Spleen (tissue), 11 donors: ENCODE results near the gene P2RY14. TPM values are rescaled to one million over a fixed set of nuclear protein-coding genes. Genes with fewer than 3 reads are reported as not detected.

Experiments used
- DNase-seq: peaks from one replicate; pipeline ENCODE4 v3.0.0-alpha.2; 2020
- H3K27ac ChIP-seq, 8 donors: fragments of 200-600 bp; sonication (generic) in 7 of 8; 1 replicate in 4 of 8; 2 replicates in 4 of 8; pipeline versions ENCODE4 v1.5.0 to v1.8.0; 2016 to 2021; ENCODE audit warnings: inconsistent platforms in 4 of 8, mild to moderate bottlenecking in 4 of 8, moderate library complexity in 1 of 8
- H3K27me3 ChIP-seq, 7 donors: fragments of 200-600 bp; sonication (generic) in 6 of 7; replicated peaks in 1 of 7; 1 replicate in 4 of 7; 2 replicates in 3 of 7; pipeline versions ENCODE4 v1.5.0 to v1.8.0; 2016 to 2021; ENCODE audit warnings: inconsistent platforms in 3 of 7, mild to moderate bottlenecking in 1 of 7
- H3K36me3 ChIP-seq, 6 donors: fragments of 200-600 bp; sonication (generic) in 5 of 6; 1 replicate in 4 of 6; 2 replicates in 2 of 6; pipeline versions ENCODE4 v1.5.0 to v1.8.0; 2016 to 2021; ENCODE audit warnings: inconsistent platforms in 2 of 6
- H3K4me1 ChIP-seq, 6 donors: fragments of 200-600 bp; sonication (generic) in 5 of 6; 1 replicate in 3 of 6; 2 replicates in 3 of 6; pipeline versions ENCODE4 v1.5.0 to v1.8.0; 2016 to 2021; ENCODE audit warnings: inconsistent platforms in 3 of 6
- H3K4me3 ChIP-seq, 8 donors: fragments of 200-600 bp; sonication (generic) in 7 of 8; 1 replicate in 4 of 8; 2 replicates in 4 of 8; pipeline versions ENCODE4 v1.5.0 to v1.8.0; 2016 to 2021; ENCODE audit warnings: inconsistent platforms in 4 of 8, mild to moderate bottlenecking in 4 of 8, moderate library complexity in 2 of 8
- H3K9me3 ChIP-seq, 8 donors: fragments of 200-600 bp; sonication (generic) in 7 of 8; 1 replicate in 4 of 8; 2 replicates in 4 of 8; pipeline versions ENCODE4 v1.5.0 to v1.8.0; 2016 to 2021; ENCODE audit warnings: inconsistent platforms in 4 of 8
- POLR2A ChIP-seq, 3 donors: fragments of 450-650 bp; IDR thresholded peaks; one replicate each; pipeline ENCODE4 v1.5.1; 2017; ENCODE audit warnings: antibody characterized with exemption in 3 of 3, mild to moderate bottlenecking in 1 of 3
- POLR2AphosphoS5 ChIP-seq, 3 donors: sonication (generic); formaldehyde crosslinking; IDR thresholded peaks; one replicate each; pipeline ENCODE4 v1.5.1; 2017; ENCODE audit warnings: antibody characterized with exemption in 3 of 3
- WGBS, 5 donors: extraction: QIAGEN DNeasy Blood & Tissue Kit in 3 of 5; methylation state at CpG; one replicate each; pipeline versions ENCODE4 v1.1.5 to v1.1.7; 2013 to 2018; 5-methylcytosine and 5-hydroxymethylcytosine counted together
- intact Hi-C: fragments of 100-400 bp; cut with DNase I; formaldehyde crosslinking; loops from one replicate; pipeline ENCODE4 v1.15.0; 2023; ENCODE audit warnings: low total_unique reads
- polyA plus RNA-seq, 3 donors: library from polyadenylated mRNA; stranded (reverse); fragments of 200-250 nt; gene quantifications; one replicate each; pipeline ENCODE4 v1.2.1, GENCODE V29; 2013
- total RNA-seq, 7 donors: library from RNA; depleted of rRNA in 3 of 7; stranded (reverse); fragments of >200 nt in 3 of 7; fragmentation: NEBNext Ultra II Directional in 4 of 7; extraction: Animal tissue kit (Norgen Biotek cat#: 25700) in 4 of 7; gene quantifications; one replicate each; pipeline versions ENCODE4 v1.1.0 to v1.2.1, GENCODE V29; 2016 to 2021
- TF ChIP-seq, protein P1 (sequence below), 11 experiments: fragments of 200-600 bp in 7 of 11; fragments of 450-650 bp in 4 of 11; sonication (generic) in 4 of 11; IDR thresholded peaks in 8 of 11; conservative IDR thresholded peaks in 3 of 11; 1 replicate in 7 of 11; 2 replicates in 4 of 11; pipeline versions ENCODE4 v1.4.0 to v1.8.0; 2016 to 2021; ENCODE audit warnings: antibody characterized with exemption in 11 of 11, inconsistent platforms in 4 of 11, mild to moderate bottlenecking in 1 of 11
- donor health status: healthy with polysubstance abuse.
- donor health status: DM: no; HTN: no; CAD: no; lungs with moderate emphysema.
- donor health status: DM: no; HTN: no; CAD: no.
- donor health status: Bipolar disorder and iron deficiency.
- donor health status: healthy.
- donor health status: DM: no; HTN: no; CAD: no.
- donor health status: DM: yes; HTN: yes; CAD: no.

The P2RY14 gene
- total and polyA plus RNA-seq, 10 donors = 0.32 to 5.2 (median 1.9) TPM

DNA sequence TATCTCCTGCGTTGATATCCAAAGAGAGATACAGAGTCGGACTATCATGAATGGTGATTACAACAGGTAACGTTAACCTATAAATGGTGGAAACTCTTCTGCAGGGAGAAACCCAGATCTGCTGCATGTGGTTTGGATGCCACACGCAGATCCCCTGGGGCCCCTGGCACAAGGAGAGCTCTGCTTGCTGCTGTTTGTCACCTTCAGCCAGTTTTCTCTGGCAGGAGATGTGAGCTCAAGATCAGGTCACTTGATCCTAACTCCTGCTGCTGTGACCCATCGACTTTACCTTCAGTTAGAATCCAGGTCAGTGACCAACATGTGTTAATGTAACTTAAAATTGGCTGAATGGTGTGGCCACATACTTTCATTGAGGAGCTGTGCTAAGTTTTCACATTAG lies 51.5 kb downstream of the P2RY14 start:
- WGBS, 5 donors = 76 to 91% (median 85%) methylated on average over 5 of the region's 5 CpGs
- TF ChIP-seq POLR2AphosphoS5 (IDR thresholded peaks at IDR 0.05) = no peak
- TF ChIP-seq, protein P1, sequence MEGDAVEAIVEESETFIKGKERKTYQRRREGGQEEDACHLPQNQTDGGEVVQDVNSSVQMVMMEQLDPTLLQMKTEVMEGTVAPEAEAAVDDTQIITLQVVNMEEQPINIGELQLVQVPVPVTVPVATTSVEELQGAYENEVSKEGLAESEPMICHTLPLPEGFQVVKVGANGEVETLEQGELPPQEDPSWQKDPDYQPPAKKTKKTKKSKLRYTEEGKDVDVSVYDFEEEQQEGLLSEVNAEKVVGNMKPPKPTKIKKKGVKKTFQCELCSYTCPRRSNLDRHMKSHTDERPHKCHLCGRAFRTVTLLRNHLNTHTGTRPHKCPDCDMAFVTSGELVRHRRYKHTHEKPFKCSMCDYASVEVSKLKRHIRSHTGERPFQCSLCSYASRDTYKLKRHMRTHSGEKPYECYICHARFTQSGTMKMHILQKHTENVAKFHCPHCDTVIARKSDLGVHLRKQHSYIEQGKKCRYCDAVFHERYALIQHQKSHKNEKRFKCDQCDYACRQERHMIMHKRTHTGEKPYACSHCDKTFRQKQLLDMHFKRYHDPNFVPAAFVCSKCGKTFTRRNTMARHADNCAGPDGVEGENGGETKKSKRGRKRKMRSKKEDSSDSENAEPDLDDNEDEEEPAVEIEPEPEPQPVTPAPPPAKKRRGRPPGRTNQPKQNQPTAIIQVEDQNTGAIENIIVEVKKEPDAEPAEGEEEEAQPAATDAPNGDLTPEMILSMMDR (IDR thresholded peaks at IDR 0.05 in 8 of 11, conservative IDR thresholded peaks at IDR 0.05 in 3 of 11) = no peak
- TF ChIP-seq POLR2A (IDR thresholded peaks at IDR 0.05) = no peak
- Histone ChIP-seq H3K27ac (peak overlapping the region in 2 of 8 donors; percentile 39 to 44), H3K4me1 (peaks cover 7 to 63% (median 28%) of the 10 kb centered on the region in 6 donors), H3K27me3 (no peaks in the 10 kb centered on the region), H3K4me3 (no peak overlapping the region), H3K9me3 (no peaks in the 10 kb centered on the region), H3K36me3 (no peaks in the 10 kb centered on the region)
- intact Hi-C loops = loop anchor here (5.0 kb wide), 1 partner anchor 55 kb away; no protein-coding TSS in a partner anchor
- no peak for DNase-seq

- peaks cover 7 to 56% (median 26%) of the 10 kb centered on the region in 6 donors for H3K4me1 ChIP-seq
- no peak overlapping the region for H3K4me3 ChIP-seq
- no peaks in the 10 kb centered on the region for H3K36me3 ChIP-seq
- intact Hi-C loops = loop anchor here (5.0 kb wide), 1 partner anchor 56 kb away; no protein-coding TSS in a partner anchor
- WGBS, 5 donors = 31 to 63% (median 52%) methylated on average over 4 of the region's 4 CpGs
- no peaks in the 10 kb centered on the region for H3K27me3 ChIP-seq
- peaks cover 0 to 3% (median 0%) of the 10 kb centered on the region in 8 donors for H3K9me3 ChIP-seq
- no peak for TF ChIP-seq POLR2A (IDR thresholded peaks at IDR 0.05)
- no peak for TF ChIP-seq POLR2AphosphoS5 (IDR thresholded peaks at IDR 0.05)
- TF ChIP-seq, protein P1 (IDR thresholded peaks at IDR 0.05 in 8 of 11, conservative IDR thresholded peaks at IDR 0.05 in 3 of 11) = no peak
- no peak for DNase-seq
- H3K27ac ChIP-seq = peak overlapping the region in 3 of 8 donors; percentile 17 to 44 (median 33)
Observed at GRCh38 chr3:151226088-151226563, 52.2 kb downstream of the P2RY14 start.

DNA sequence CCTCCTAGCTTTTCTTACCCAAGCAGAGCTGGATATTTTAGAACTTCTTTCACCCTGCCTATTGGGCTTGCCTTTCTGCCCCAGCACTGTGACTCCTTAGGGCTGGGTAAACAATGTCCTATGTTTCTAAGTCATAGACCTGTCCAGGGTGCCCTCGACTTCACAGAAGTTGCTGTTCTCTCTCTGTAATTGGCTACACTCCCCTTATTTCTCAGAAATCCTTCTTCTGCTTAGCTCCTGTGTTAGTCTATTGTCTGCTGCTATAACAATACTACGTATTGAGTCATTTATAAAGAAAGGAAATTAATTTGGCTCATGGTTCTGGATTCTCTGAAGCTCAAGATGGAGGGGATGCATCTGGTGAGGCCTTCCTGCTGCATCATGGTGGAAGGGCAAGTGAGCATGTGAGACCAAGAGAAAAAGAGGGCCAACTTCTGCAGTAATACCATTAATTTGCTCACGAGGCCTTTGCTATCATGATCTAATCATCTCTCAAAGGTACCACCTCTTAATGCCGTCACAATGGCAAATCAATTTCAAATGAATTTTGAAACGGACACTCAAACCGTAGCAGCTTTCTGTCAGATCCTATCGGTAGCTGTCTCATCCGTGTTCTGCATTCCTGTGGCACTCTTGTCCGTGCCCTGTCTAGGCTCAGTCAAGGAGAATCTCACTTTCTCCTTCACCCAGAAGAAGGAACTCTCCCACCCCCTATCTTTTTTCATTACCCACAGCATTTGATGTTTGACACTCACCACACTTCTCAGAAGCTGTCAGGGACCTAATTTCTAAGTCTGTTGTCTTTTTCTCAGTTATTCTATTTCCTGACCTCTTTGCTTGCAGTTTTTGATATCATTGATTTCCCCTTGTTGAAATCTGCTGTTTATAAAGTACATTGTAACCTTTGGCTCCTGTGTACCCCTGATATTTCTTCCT lies 53.0 kb downstream of the P2RY14 start:
- Histone ChIP-seq H3K4me3 (no peak overlapping the region), H3K27ac (peak overlapping the region in 2 of 8 donors; percentile 17 to 44), H3K9me3 (peaks cover 0 to 3% (median 0%) of the 10 kb centered on the region in 8 donors), H3K27me3 (no peaks in the 10 kb centered on the region), H3K36me3 (no peaks in the 10 kb centered on the region), H3K4me1 (peaks cover 7 to 48% (median 18%) of the 10 kb centered on the region in 6 donors)
- 70 to 86% (median 77%) methylated on average over 9 of the region's 9 CpGs for WGBS, 5 donors
- no peak for DNase-seq
- no peak for TF ChIP-seq POLR2AphosphoS5 (IDR thresholded peaks at IDR 0.05)
- TF ChIP-seq, protein P1 (IDR thresholded peaks at IDR 0.05 in 8 of 11, conservative IDR thresholded peaks at IDR 0.05 in 3 of 11) = no peak
- intact Hi-C loops = loop anchor here (5.0 kb wide), 1 partner anchor 57 kb away; no protein-coding TSS in a partner anchor
